NCI-H446 (cell line): ENCODE data around the gene LDLRAP1.
A peak's percentile ranks its signal among the peaks of the same experiment; 100 is the strongest.
"Not testable (repeated sequence)": the region's sequence is repeated elsewhere in the genome, so short reads cannot be mapped to it uniquely, and the experiment has no call there.

Source experiments
- DNase-seq, 2 experiments: peaks; one replicate each; lab custom pipeline; 2025; lab: John Stamatoyannopoulos, UW

The LDLRAP1 gene

DNA sequence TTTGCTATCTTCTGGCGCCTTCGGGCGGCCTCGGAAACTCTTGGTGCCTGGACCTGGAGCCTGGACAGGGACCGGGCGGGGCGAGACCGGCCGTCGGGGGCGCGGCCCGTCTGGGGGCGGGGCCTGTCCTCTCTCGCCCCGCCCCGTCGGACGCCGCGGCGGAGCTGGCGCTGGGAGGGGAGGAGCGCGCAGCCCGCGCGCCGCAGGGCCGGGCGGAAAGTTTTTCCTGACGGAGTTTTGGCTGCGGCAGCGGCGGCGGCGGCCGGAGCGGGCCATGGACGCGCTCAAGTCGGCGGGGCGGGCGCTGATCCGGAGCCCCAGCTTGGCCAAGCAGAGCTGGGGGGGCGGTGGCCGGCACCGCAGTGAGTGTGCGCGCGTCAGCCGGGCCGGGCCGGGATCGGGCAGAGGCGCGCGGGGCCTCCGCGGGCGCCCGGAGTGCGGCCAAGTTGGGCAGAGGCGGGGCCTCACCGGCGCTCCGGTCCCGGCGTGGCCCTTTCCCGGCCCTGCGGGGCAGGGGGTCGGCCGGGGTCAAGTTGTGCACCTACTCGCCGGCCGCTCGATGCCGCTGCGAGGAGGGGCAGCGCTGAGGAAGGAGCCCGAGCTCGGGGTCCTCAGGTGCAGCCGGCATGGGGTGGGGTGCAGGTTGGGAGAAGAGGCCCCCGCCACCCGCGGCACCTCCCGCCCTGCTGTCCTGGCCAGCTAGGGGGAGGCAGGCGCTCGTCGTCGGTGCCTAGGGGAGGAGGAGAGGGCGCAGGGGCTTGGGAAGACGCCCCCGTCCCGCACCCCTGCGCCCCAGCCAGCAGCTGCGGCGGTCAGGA, at the start of gene LDLRAP1:
Gene LDLRAP1 (plus strand): TSS at position 182 of the 818 bp plus-strand sequence. CDS start 93 bp downstream, at position 275.
- DNase-seq, result peak in 1 of 2 experiments; percentile 84

- DNase-seq, result no peak
Measured at GRCh38 chr1:25494952-25495351, 48.5 kb upstream of the LDLRAP1 start.

DNA sequence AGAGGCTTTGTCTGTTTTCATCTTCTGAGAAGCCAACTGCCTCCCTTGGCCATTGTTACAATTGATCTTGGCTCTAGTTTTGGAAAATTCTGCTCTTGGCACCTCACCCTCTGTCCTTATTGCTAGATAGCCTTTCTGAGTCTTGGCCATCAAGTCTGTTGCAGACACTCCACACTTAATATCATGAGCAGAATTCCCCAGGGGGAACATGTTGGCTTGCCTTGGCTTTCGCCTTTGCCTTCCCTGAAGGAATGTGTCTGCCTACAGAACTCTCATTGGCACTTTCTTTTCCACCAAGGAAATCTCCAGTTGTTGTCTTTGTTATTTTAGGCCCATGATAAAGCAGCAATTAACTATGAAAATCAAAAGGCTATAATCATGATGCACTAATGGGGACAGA, 42.7 kb upstream of the LDLRAP1 start:
- no peak for DNase-seq

DNA sequence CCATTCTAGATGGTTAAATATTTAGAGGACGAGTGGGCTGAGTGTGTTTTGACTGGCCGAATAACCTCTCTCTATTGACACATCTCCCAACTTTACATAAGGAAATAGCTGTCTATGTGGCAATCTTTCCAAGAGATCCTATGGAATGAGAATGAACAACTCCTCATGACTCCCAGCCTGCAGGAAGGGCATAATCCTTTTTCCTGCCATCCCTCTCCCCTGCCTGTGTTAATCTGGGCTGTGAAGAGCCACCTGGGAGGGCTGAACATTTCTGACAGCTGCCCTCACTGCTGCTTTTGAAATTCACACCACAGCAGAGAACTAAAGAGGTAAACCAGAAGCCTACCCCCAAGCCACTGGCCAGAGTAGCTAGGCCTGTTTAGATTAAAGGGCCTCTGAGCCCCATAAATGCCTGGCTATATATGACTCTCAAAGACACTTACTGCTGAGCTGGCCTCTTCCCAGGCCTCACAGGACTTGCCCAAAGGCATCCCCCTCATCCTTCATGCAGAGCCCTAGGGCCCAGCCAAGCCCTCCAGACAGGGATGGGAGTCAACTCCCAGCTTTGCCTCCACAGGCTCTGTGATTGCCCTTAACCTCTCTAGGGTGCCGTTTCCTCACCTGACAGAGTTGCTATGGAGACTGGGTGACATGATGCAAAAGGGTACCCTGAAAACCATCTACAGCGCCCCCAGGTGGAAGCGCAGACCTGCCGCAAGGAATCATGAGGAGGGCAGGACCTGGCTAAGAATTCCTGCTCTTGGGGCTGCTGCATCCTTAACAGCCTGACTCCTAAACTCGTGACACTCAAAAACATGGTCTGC, 42.0 kb upstream of the LDLRAP1 start:
- no peak for DNase-seq

DNA sequence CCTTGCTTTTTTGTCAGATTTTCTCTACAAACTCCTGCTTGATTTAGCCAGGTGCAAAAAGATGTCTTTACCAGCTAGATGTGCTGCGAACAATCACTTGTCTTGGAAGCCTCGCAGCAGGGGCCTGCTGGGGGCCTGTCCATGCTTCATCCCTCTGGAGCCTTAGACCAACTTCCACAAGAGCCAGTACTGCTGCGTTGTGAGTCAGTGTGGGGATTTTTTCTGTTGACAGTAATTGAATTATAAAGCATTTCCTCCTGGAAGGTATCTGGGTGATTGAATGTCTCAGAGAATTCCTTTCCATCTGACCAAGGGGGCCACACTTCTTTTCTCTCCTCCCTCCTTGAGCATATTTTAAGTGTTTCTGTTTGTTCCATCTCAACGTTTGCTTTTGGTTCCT, 40.4 kb upstream of the LDLRAP1 start:
- DNase-seq, result no peak

- peak in 1 of 2 experiments; percentile 36 for DNase-seq
Measured at GRCh38 chr1:25503551-25504426, 39.6 kb upstream of the LDLRAP1 start.

DNA sequence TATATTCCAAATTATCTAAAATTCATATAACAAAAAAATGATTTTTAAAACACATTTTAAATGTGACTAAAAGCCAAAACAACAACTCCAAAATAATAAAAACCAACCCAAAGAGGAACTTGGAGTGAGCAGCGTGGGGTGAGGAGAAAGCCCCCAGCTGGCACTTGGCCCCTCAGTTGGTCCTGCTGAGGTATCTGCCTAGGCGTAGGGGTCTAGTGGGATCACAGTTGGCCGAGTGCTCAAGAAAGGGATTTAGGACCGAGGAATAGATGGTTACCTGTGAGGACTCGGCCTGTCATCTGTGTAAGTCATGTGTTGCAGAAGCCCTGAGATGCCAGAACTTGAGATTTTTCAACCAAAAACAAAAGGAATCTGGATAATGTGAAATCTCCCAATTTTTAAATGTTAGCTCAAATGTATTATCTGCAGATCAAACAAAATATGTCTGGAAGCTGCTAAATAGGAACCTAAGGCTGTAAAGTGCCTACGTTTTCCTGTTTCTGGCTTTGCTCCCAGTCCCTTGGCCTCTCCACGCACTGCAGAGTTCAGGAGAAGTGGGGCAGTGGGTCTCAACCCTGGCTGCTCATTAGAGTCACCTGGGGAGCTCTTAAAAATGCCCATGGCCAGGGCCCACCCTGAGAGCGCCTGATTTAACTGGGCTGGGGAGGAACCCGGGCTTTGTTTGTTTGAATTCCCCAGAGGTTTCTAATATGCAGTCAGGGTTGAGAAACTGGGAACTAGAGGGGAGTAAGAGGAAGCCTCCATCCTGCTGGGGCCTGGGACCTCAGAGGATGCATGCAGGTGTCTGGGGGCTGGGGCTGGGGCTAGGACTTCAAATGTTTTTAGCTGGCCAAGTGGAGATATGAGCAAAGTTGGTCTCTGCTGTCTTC, 38.5 kb upstream of the LDLRAP1 start:
- peak in 1 of 2 experiments; percentile 32 for DNase-seq

DNA sequence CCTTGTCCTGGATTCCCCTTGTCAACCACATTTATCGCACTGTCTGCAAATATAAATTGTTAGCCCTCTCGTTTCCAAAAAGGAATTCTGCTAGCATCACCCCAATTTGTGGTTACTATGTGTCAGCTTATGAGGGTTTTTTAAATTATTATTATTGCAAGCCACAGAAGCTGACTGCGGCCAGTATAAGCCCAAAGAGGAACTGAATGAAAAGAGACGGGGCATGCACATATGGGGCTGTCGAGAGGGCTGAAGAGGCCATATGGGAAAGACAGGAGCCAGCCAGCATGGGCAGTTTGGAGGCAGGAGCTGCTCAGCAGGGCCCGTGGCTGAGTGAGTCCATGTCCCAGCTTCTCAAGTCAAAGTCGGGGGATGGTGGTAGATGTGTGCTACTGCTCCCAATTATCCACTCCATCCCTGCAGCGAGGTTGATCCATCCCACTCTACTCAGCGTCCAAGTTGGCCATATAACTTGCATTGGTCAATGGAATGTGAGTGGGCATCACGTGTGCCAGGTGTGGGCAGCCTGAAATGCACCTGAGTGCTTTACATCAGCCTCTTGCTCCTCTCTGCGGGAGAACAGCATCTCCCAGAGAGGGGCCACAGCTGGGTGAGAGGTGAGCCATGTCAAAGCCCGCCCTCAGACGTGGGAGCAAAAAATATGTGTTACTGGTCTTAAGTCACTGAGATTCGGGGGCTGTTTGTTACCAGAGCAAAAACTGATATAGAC, 37.6 kb upstream of the LDLRAP1 start:
- DNase-seq, result peak in 1 of 2 experiments; percentile 32

GRCh38 chr1:25506566-25507463, 36.6 kb upstream of the LDLRAP1 start:
- DNase-seq, result not testable (repeated sequence)

DNA sequence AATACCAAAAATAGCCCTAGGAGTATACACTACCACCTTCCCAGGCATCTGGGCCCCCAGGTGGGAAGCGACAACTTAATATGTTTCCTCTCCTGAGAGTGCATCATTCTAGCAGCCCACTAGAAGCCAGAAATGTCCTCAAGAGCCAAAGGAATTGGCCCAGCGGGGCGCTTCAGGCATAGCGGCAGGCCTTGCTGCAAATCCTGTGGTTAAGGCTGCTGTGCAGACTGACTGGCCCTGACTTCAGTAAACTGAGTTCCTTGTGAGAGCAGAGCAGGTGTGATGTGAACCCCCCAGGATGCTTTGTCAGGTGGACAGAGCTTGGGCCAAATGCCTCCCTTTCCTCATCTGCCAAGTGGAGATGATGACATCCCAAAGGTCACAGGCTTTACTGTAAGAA, 29.7 kb upstream of the LDLRAP1 start:
- no peak for DNase-seq

- DNase-seq, result no peak
Measured at GRCh38 chr1:25515033-25515432, 28.4 kb upstream of the LDLRAP1 start.

DNA sequence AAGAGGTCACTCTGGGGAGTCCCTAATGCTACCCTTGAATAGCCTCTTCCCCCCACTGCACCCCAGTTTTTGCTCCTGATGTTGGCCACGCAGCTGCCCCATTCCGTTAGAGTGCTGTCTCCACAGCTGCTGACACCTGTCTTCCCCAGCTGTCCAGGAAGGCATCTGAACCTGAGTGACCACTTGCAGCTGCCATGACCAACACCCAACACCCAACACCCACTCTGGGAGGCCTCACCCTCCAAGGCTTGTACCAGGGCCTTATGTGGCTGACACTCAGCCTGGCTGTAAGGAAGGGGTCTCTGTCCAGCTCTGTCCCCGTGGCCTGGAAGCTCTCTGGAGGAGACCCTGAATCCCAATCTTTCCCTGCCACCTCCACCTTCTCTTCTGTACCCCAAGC, 26.7 kb upstream of the LDLRAP1 start:
- DNase-seq, result no peak

DNA sequence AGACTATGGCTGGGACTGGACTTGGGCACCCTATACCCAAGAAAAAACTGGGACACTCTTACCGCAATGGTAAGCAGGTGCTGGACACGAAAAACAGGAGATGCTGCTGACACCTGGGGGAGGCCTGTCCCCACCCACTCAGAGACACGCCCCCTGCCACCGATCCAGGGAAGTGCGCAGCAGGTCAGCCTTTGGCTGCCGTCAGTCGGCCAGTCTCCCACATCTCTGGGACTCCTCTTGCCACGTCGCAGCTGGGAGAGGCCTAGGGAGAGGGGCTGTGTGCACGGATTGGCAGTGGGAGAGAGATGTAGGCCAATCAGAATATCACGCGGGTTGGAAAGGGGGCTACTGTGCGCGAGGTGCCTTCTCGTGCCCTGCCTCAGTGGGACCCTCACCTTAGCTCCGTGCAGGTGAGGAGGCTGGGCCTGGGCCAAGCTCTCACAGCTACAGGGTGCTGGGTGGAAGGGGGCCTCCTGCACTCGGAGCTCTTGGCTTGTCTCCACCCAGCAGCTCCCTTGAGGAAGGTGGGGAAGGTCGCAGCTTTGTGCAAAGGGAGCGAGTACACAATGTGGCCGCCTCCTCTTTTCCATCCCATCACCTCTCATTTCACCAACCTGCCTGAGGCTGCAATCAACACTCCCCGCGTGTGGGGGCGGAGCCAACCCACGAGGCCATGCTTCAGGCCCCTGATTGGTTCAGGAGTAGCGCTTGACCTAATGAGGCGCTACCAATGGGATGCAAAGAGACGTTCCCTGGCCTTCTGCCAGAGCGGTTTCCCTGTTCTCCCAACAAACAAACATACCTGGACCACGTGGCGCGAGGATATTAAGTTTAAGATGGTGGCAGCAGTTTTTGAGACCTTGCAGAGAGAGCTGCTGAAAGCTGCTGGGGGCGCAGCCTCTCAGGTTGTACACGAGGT, 25.7 kb upstream of the LDLRAP1 start:
- no peak for DNase-seq

DNA sequence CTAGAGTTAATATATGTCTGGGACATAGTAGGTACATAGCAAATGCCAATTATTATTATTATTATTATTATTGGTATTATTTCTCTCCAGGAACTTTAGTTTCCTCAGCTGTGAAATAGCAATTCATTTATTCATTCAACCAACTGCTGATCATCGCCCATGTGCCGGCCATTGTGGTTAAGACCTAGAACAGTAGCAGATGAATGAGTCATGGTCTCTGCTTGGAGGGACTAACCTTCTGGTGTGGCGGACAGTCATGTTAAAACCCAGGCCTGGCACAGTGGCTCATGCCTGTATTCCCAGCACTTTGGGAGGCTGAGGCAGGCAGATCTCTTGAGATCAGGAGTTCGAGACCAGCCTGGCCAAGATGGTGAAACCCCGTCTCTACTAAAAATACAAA, 23.8 kb upstream of the LDLRAP1 start:
- DNase-seq, result no peak

- peak; percentile 71 to 80 for DNase-seq
Measured at GRCh38 chr1:25520446-25521061, 22.9 kb upstream of the LDLRAP1 start.

- DNase-seq, result no peak
Measured at GRCh38 chr1:25522031-25522655, 21.3 kb upstream of the LDLRAP1 start.

- peak in 1 of 2 experiments; percentile 26 for DNase-seq
Measured at GRCh38 chr1:25523542-25523941, 19.9 kb upstream of the LDLRAP1 start.
